Measurements from ENCODE around the gene CRPPA. TPM values are rescaled to one million over a fixed set of nuclear protein-coding genes. Genes with fewer than 3 reads are reported as not detected.

The CRPPA gene
- total and polyA plus RNA-seq, 2 of the 13 experiments (the other 11 are each of a cell fraction or from before 2014, with no cell fraction given), result 0.16 to 1.3 TPM

- POLR2A ChIA-PET, result no interaction called here
- no peak within 1 kb of the TSS for H3K9ac ChIP-seq (ENCODE audit: insufficient read depth, low read depth, low read length)
- no peak within 1 kb of the TSS for H2AFZ ChIP-seq (ENCODE audit: low read length)
- no peaks in the 10 kb centered on the region for H3K27me3 ChIP-seq (ENCODE audit: control insufficient read depth in 1 of 2, insufficient read depth in 2 of 2, low read length in 2 of 2)
- FAIRE-seq, result no peak
- no peaks in the 10 kb centered on the region for H3K4me1 ChIP-seq (ENCODE audit: insufficient read depth, low read length)
- in situ Hi-C loops (cut with HindIII; ENCODE audit: extremely low pct_ligation_motif_present, low pct_unique_long_range_greater_than_20kb) (no loop called here), intact Hi-C loops (cut with micrococcal nuclease; ENCODE audit: unreplicated experiment) (no loop called here)
- H3K36me3 ChIP-seq (replicated peaks in 1 of 2; ENCODE audit: control insufficient read depth in 1 of 2, insufficient read depth in 2 of 2, low read length in 2 of 2), result no peaks in the 10 kb centered on the region
- CTCF ChIA-PET (ENCODE audit: low intra/inter-chr PET ratio, low total read pairs), result no interaction called here
- no peak within 1 kb of the TSS for H3K27ac ChIP-seq (ENCODE audit: extremely low read length, insufficient read depth, low read length)
- ATAC-seq, result no peak
- no peak for DNase-seq (ENCODE audit: low spot score)
- H3K79me2 ChIP-seq (ENCODE audit: insufficient read depth, low read length), result no peaks in the 10 kb centered on the region
- BruUV-seq (replicated peaks), result no TSS peak
- no peaks in the 10 kb centered on the region for H3K9me3 ChIP-seq (ENCODE audit: low read length)
- H4K20me1 ChIP-seq (ENCODE audit: insufficient read depth, low read length), result no peaks in the 10 kb centered on the region
- 5% methylated on average over 10 of the region's 10 CpGs for WGBS (ENCODE audit: low lambda C conversion rate)
- H3K4me3 ChIP-seq (replicated peaks in 1 of 3; ENCODE audit: insufficient read depth in 1 of 3, low read depth in 2 of 3, low read length in 3 of 3), result no peak within 1 kb of the TSS
- H3K4me2 ChIP-seq (ENCODE audit: low read depth, low read length), result no peak within 1 kb of the TSS
- TF ChIP-seq TFDP1 (CRISPR knock-in tag; IDR thresholded peaks at IDR 0.05; ENCODE audit: borderline replicate concordance), result no peak
- no peak for TF ChIP-seq ELF4 (CRISPR knock-in tag; IDR thresholded peaks at IDR 0.05; ENCODE audit: borderline replicate concordance)
- TF ChIP-seq ZBTB34 (CRISPR knock-in tag; IDR thresholded peaks at IDR 0.05), result no peak
- no peak for TF ChIP-seq ZNF180 (CRISPR knock-in tag; IDR thresholded peaks at IDR 0.05; ENCODE audit: borderline replicate concordance, low read depth)
- no peak for TF ChIP-seq NCOR1 (IDR thresholded peaks at IDR 0.05; ENCODE audit: borderline replicate concordance, low read length)
- no peak for TF ChIP-seq SP1 (IDR thresholded peaks at IDR 0.05)
- no peak for TF ChIP-seq SP1 (CRISPR knock-in tag; IDR thresholded peaks at IDR 0.05)
- no peak for TF ChIP-seq POGZ (CRISPR knock-in tag; IDR thresholded peaks at IDR 0.05)
- TF ChIP-seq KAT8 (CRISPR knock-in tag; IDR thresholded peaks at IDR 0.05), result no peak
- no peak for TF ChIP-seq ZNF703 (CRISPR knock-in tag; IDR thresholded peaks at IDR 0.05; ENCODE audit: borderline replicate concordance)
- TF ChIP-seq MYPOP (CRISPR knock-in tag; IDR thresholded peaks at IDR 0.05), result no peak
- TF ChIP-seq ARNT (IDR thresholded peaks at IDR 0.05), result no peak
- no peak for TF ChIP-seq ZBTB4 (CRISPR knock-in tag; IDR thresholded peaks at IDR 0.05; ENCODE audit: borderline replicate concordance)
- no peak for TF ChIP-seq ZNF564 (CRISPR knock-in tag; IDR thresholded peaks at IDR 0.05)
- no peak for TF ChIP-seq NFE2L2 (IDR thresholded peaks at IDR 0.05; ENCODE audit: low read length)
- no peak for TF ChIP-seq TOPORS (CRISPR knock-in tag; IDR thresholded peaks at IDR 0.05)
- TF ChIP-seq TRIM22 (IDR thresholded peaks at IDR 0.05), result no peak
Measured at GRCh38 chr7:16465469-16466361, 44.4 kb upstream of the CRPPA start, which contains the start of gene SOSTDC1. TSS of gene SOSTDC1 (minus strand) at chr7:16465738. CDS start at chr7:16465668, 70 bp downstream.
